MCF 10A (cell line): ENCODE results near the gene AKNA. TPM values are rescaled to one million over a fixed set of nuclear protein-coding genes. Genes with fewer than 3 reads are reported as not detected.
A peak's percentile ranks its signal among the peaks of the same experiment; 100 is the strongest.

Source experiments
- BruUV-seq: library from RNA; stranded (reverse); fragments of 400-500 nt; replicated peaks from 2 replicates; lab custom pipeline; 2021; lab: Mats Ljungman, UMichigan
- CTCF ChIA-PET: fragments of 300-600 bp; sonication (Branson Sonifier 250); formaldehyde crosslinking; extraction: SDS; loops from one replicate; lab custom pipeline; 2021; ENCODE audit warnings: antibody characterized with exemption, inconsistent platforms; lab: Yijun Ruan, JAX
- POLR2A ChIA-PET: fragments of 300-600, 350-650 bp; sonication (Branson Sonifier 250); formaldehyde crosslinking; extraction: SDS; loops from one replicate; lab custom pipeline; 2020; ENCODE audit warnings: antibody characterized with exemption, inconsistent platforms; lab: Yijun Ruan, JAX
- DNase-seq: peaks from one replicate; pipeline ENCODE4 v3.0.0-alpha.2; 2018; ENCODE audit not compliant: unreplicated experiment
- H3K27ac Mint-ChIP-seq: one replicate; pipeline ENCODE4 v1.8.0; 2022; ENCODE audit warnings: mild to moderate bottlenecking, low read depth, mixed read lengths; ENCODE audit not compliant: unreplicated experiment
- H3K27me3 Mint-ChIP-seq: one replicate; pipeline ENCODE4 v1.8.0; 2022; ENCODE audit warnings: mixed read lengths; ENCODE audit not compliant: insufficient read depth, unreplicated experiment
- H3K36me3 Mint-ChIP-seq: one replicate; pipeline ENCODE4 v1.8.0; 2022; ENCODE audit warnings: mild to moderate bottlenecking, moderate library complexity, mixed read lengths; ENCODE audit not compliant: insufficient read depth, unreplicated experiment
- H3K4me1 Mint-ChIP-seq: one replicate; pipeline ENCODE4 v1.8.0; 2022; ENCODE audit warnings: mixed read lengths; ENCODE audit not compliant: insufficient read depth, unreplicated experiment
- H3K4me3 Mint-ChIP-seq: one replicate; pipeline ENCODE4 v1.8.0; 2022; ENCODE audit warnings: mild to moderate bottlenecking, moderate library complexity, mixed read lengths; ENCODE audit not compliant: unreplicated experiment
- H3K9me3 Mint-ChIP-seq: one replicate; pipeline ENCODE4 v1.8.0; 2022; ENCODE audit warnings: mixed read lengths; ENCODE audit not compliant: unreplicated experiment
- CTCF ChIP-seq: fragments of 200-600 bp; IDR thresholded peaks from one replicate; pipeline ENCODE4 v1.8.0; 2022; ENCODE audit warnings: antibody characterized with exemption, mild to moderate bottlenecking; ENCODE audit not compliant: unreplicated experiment
- intact Hi-C: fragments of 100-400 bp; cut with micrococcal nuclease; formaldehyde crosslinking; loops from 2 replicates; pipeline ENCODE4 v1.14.1; 2022
- total RNA-seq: library from RNA; stranded (reverse); gene quantifications from 2 replicates; pipeline ENCODE4 v1.2.3, GENCODE V29; 2022

The AKNA gene
- total RNA-seq, 1 experiment from 2014 or later = 10.9 TPM

DNA sequence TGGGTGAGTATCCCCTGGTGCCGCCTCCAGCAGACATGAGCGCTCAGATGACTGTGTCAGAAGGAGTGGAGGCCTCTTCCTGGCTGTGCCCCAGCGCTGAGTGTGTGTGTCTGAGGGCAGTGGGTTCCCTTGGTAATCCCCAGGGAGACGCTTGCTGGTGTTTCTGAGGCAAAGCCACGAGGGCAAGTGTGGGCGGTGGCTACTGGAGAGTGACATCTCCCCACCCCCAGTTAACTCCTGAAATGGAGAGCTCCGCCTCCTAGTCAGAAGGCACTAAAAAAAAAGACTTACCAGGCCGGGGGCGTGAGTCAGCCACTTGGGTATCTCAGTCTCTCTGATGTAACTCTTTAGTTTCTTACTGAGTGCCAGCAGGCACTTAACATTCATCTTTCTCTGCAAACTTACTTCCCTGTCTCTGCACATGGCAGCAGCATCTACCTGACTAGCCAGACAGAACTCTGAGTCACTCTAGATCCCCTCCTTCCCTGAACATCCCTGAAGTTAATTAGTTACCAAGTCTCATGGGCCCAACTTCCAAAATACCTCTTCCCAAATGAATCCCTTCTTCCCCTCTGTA lies 38.8 kb downstream of the AKNA start:
- peak; percentile 97 for DNase-seq
- no peak for TF ChIP-seq CTCF
- Mint-ChIP-seq H3K4me3 (no peak overlapping the region), H3K4me1 (peaks cover 13% of the 10 kb centered on the region), H3K9me3 (no peaks in the 10 kb centered on the region), H3K27me3 (no peaks in the 10 kb centered on the region), H3K36me3 (peaks cover 15% of the 10 kb centered on the region), H3K27ac (peak overlapping the region; percentile 54)
- ChIA-PET CTCF (interaction anchor here (1.0 to 1.2 kb wide), 3 partner anchors 10 to 56 kb away, joined by 3 to 4 read pairs (median 4); no protein-coding TSS in a partner anchor), POLR2A (interaction anchor here (0.5 to 1.9 kb wide), 4 partner anchors 16 to 304 kb away, joined by 3 to 7 read pairs (median 4); no protein-coding TSS in a partner anchor)
- BruUV-seq = no TSS peak
- intact Hi-C loops = no loop called here

DNA sequence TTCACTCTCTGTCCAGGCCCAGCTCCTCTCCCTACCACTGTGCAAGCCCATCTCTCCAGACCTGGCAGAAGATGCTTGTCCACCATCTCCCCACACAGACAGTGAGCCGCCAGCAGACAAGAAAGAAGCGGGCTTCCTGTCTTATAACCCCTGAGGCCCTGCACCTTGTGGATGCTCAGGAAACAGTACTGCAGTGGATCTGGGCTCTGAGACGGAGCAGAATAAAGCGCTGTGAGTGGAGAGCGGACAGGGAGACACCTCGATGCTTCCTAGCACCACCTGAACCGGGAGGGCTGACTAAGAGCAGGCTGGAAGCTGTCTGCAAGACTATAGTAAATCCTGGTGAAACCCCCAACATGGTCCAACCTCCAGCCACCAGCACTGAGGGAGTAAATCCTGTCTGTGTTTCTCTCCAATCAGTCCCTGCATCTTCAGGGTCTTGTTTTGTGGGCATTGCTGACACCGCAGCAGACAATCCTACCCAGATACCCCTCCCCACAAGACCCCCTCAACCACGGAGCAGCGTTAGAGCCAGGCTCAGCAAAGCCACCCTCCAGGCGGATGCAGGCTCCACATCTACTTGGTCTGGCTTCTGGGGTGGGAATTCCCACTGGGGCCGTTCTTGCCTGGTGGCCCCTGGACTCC lies 39.4 kb downstream of the AKNA start:
- Mint-ChIP-seq H3K9me3 (no peaks in the 10 kb centered on the region), H3K4me1 (peaks cover 13% of the 10 kb centered on the region), H3K27me3 (no peaks in the 10 kb centered on the region), H3K4me3 (no peak overlapping the region), H3K36me3 (peaks cover 15% of the 10 kb centered on the region), H3K27ac (peak overlapping the region; percentile 54)
- DNase-seq = no peak
- BruUV-seq = no TSS peak
- intact Hi-C loops = no loop called here
- POLR2A ChIA-PET = interaction anchor here (0.8 to 1.9 kb wide), 3 partner anchors 16 to 305 kb away, joined by 3 to 7 read pairs (median 4); no protein-coding TSS in a partner anchor
- no peak for TF ChIP-seq CTCF
- CTCF ChIA-PET = interaction anchor here (1.0 to 1.4 kb wide), 5 partner anchors 9 to 305 kb away, joined by 3 to 4 read pairs (median 3); no protein-coding TSS in a partner anchor

DNA sequence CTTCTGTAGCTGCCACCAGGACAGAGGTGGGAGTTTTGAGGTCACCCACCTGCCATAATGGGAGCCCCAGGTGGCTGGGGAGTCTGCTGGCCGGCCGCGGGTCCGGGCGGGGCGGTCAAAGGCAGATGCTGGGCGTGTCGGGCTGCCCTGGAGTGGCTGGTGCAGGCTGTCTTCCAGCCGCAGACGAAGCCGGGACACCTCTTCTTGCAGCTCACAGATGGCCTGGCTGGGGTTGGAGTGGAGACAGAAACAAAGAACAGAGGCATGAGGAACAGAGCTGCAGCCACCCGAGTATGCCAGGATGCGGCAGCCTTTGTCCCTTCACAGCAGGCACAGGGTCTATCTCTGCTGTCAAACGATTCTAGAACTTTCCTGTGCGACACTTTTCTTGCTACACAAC lies 40.1 kb downstream of the AKNA start:
- Mint-ChIP-seq H3K27ac (no peak overlapping the region), H3K4me3 (no peak overlapping the region), H3K9me3 (no peaks in the 10 kb centered on the region), H3K36me3 (peaks cover 15% of the 10 kb centered on the region), H3K4me1 (peaks cover 13% of the 10 kb centered on the region), H3K27me3 (no peaks in the 10 kb centered on the region)
- CTCF ChIA-PET = interaction anchor here (1.1 to 1.4 kb wide), 3 partner anchors 9 to 306 kb away, joined by 3 to 4 read pairs (median 3); no protein-coding TSS in a partner anchor
- no peak for DNase-seq
- POLR2A ChIA-PET = no interaction called here
- intact Hi-C loops = no loop called here
- no peak for TF ChIP-seq CTCF
- no TSS peak for BruUV-seq

DNA sequence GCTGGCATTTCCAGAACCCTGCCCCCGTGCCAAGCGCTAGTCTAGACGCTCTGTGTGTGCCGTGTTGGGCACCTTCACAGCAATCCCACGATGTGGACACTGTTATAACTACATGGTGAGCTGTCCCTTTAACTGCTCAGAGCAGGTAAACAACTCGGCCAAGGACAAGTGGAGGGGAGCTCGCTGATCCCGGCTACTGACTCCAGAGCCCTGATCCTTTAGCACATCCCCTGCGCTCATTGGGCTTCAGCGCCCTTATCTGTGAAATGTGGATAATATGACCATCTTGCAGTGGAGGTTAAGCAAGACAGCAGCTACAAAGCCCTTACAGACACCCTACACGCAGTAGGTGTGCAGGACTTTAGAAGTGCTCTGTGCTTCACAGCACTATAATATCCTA lies 41.6 kb downstream of the AKNA start:
- BruUV-seq = no TSS peak
- Mint-ChIP-seq H3K4me1 (peaks cover 13% of the 10 kb centered on the region), H3K36me3 (peaks cover 19% of the 10 kb centered on the region), H3K27ac (no peak overlapping the region), H3K9me3 (no peaks in the 10 kb centered on the region), H3K27me3 (no peaks in the 10 kb centered on the region), H3K4me3 (no peak overlapping the region)
- TF ChIP-seq CTCF = no peak
- POLR2A ChIA-PET = no interaction called here
- CTCF ChIA-PET = interaction anchor here (0.6 to 1.7 kb wide), 2 partner anchors 59 to 1071 kb away, joined by 4 to 7 read pairs; partner anchors contain the start of genes CDC26 and PRPF4
- intact Hi-C loops = no loop called here
- DNase-seq = no peak
